A673 (cell line): ENCODE measurements around the gene OPRL1.

ENCODE experiments used
- EZH2 ChIP-seq: fragments of 200-600 bp; sonication (generic); IDR thresholded peaks from 2 replicates; pipeline ENCODE4 v1.6.1; 2017; ENCODE audit warnings: borderline replicate concordance, low read depth, mild to moderate bottlenecking, mixed read lengths, antibody characterized with exemption, low read length; ENCODE audit not compliant: poor library complexity, severe bottlenecking
- TF ChIP-seq, protein P1 (sequence below): fragments of 300-800, 200-600 bp; sonication (generic); conservative IDR thresholded peaks from 2 replicates; pipeline ENCODE4 v1.5.1; 2017; ENCODE audit warnings: low read depth, mild to moderate bottlenecking, antibody characterized with exemption, low read length, moderate library complexity, mixed read lengths

DNA sequence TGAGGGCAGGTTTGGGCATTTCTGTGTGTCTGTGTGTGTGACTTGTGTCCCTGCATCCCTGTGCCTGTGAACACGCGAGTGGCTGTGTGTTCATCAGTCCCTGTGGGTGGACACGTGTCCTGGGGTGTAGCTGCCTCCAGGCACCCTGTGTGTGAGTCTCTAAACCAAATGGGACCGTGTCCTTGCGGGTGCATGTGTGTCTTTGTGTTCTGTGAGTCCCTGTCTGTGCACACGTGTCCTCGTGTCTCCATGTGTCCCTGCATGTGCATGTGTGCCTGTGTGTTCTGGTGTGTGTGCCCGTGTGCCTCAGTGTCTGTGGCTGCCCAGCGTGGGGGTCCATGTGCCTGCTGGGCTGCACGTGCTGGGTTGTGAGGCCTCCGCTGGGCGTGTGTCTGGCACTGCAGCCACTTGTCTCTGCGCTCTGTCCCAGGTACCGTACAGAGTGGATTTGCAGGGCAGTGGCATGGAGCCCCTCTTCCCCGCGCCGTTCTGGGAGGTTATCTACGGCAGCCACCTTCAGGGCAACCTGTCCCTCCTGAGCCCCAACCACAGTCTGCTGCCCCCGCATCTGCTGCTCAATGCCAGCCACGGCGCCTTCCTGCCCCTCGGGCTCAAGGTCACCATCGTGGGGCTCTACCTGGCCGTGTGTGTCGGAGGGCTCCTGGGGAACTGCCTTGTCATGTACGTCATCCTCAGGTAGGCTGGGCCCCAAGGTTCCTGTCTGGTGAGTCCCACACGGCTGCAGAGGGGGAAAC is 12.6 kb downstream of the OPRL1 start:
- no peak for TF ChIP-seq EZH2
- TF ChIP-seq, protein P1, sequence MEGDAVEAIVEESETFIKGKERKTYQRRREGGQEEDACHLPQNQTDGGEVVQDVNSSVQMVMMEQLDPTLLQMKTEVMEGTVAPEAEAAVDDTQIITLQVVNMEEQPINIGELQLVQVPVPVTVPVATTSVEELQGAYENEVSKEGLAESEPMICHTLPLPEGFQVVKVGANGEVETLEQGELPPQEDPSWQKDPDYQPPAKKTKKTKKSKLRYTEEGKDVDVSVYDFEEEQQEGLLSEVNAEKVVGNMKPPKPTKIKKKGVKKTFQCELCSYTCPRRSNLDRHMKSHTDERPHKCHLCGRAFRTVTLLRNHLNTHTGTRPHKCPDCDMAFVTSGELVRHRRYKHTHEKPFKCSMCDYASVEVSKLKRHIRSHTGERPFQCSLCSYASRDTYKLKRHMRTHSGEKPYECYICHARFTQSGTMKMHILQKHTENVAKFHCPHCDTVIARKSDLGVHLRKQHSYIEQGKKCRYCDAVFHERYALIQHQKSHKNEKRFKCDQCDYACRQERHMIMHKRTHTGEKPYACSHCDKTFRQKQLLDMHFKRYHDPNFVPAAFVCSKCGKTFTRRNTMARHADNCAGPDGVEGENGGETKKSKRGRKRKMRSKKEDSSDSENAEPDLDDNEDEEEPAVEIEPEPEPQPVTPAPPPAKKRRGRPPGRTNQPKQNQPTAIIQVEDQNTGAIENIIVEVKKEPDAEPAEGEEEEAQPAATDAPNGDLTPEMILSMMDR = no peak
